Progenitor cell of endocrine pancreas (in vitro differentiated cells): ENCODE data around the gene LCORL. TPM values are rescaled to one million over a fixed set of nuclear protein-coding genes. Genes with fewer than 3 reads are reported as not detected.

ENCODE experiments used
- DNase-seq: peaks from one replicate; pipeline ENCODE4 v3.0.0; 2021; ENCODE audit warnings: low spot score; ENCODE audit not compliant: unreplicated experiment
- H3K27ac Mint-ChIP-seq: 2 replicates; pipeline ENCODE4 v1.8.0; 2021; ENCODE audit warnings: mild to moderate bottlenecking, moderate library complexity, mixed read lengths
- H3K27me3 Mint-ChIP-seq: 2 replicates; pipeline ENCODE4 v1.8.0; 2021; ENCODE audit warnings: mixed read lengths
- H3K36me3 Mint-ChIP-seq: 2 replicates; pipeline ENCODE4 v1.8.0; 2022; ENCODE audit warnings: mixed read lengths; ENCODE audit not compliant: insufficient read depth
- H3K4me1 Mint-ChIP-seq: 2 replicates; pipeline ENCODE4 v1.8.0; 2021; ENCODE audit warnings: low read depth, mixed read lengths
- H3K4me3 Mint-ChIP-seq: 2 replicates; pipeline ENCODE4 v1.8.0; 2021; ENCODE audit warnings: low read depth, mild to moderate bottlenecking, moderate library complexity, mixed read lengths
- H3K9me3 Mint-ChIP-seq: 2 replicates; pipeline ENCODE4 v1.8.0; 2021; ENCODE audit warnings: low read depth, mixed read lengths
- total RNA-seq: library from RNA; stranded (reverse); gene quantifications from 2 replicates; pipeline ENCODE4 v1.2.1, GENCODE V29; 2021
- TF ChIP-seq, protein P1 (sequence below): fragments of 200-600 bp; sonication (generic); IDR thresholded peaks from one replicate; pipeline ENCODE4 v1.5.0; 2021; ENCODE audit warnings: antibody characterized with exemption, mild to moderate bottlenecking; ENCODE audit not compliant: unreplicated experiment

LCORL gene
- total RNA-seq, 1 donor from 2014 or later, result 22.3 TPM

- Mint-ChIP-seq H3K4me3 (no peak overlapping the region), H3K27ac (no peak overlapping the region), H3K4me1 (no peaks in the 10 kb centered on the region), H3K9me3 (no peaks in the 10 kb centered on the region), H3K36me3 (no peaks in the 10 kb centered on the region), H3K27me3 (peaks cover 8% of the 10 kb centered on the region)
- no peak for DNase-seq
- TF ChIP-seq, protein P1, sequence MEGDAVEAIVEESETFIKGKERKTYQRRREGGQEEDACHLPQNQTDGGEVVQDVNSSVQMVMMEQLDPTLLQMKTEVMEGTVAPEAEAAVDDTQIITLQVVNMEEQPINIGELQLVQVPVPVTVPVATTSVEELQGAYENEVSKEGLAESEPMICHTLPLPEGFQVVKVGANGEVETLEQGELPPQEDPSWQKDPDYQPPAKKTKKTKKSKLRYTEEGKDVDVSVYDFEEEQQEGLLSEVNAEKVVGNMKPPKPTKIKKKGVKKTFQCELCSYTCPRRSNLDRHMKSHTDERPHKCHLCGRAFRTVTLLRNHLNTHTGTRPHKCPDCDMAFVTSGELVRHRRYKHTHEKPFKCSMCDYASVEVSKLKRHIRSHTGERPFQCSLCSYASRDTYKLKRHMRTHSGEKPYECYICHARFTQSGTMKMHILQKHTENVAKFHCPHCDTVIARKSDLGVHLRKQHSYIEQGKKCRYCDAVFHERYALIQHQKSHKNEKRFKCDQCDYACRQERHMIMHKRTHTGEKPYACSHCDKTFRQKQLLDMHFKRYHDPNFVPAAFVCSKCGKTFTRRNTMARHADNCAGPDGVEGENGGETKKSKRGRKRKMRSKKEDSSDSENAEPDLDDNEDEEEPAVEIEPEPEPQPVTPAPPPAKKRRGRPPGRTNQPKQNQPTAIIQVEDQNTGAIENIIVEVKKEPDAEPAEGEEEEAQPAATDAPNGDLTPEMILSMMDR, result no peak
These were observed 34.5 kb upstream of the LCORL start for GRCh38 chr4:18056030-18056429.

DNA sequence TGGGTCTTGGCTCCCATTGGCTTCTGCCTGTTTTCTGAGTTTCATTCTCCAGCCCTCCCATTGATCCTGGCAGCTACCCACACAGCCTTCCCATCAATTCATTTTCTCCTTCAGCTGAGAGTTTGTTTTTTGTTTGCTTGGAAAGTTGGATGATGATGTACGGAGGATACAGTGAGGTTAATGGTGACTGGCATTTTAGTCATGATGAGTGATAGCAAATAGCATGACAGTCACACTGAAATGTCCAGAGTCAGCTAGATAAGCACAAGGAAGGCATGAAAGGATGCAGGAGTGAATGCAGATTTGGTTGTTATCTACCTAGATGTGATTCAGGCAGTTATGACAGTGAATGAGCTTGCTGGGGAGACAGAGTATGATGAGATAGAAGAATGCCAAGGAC lies 30.6 kb upstream of the LCORL start:
- H3K27me3 Mint-ChIP-seq, result peaks cover 8% of the 10 kb centered on the region
- H3K4me3 Mint-ChIP-seq, result no peak overlapping the region
- TF ChIP-seq, protein P1, result no peak
- no peaks in the 10 kb centered on the region for H3K4me1 Mint-ChIP-seq
- H3K27ac Mint-ChIP-seq, result no peak overlapping the region
- H3K9me3 Mint-ChIP-seq, result no peaks in the 10 kb centered on the region
- no peak for DNase-seq
- no peaks in the 10 kb centered on the region for H3K36me3 Mint-ChIP-seq

DNA sequence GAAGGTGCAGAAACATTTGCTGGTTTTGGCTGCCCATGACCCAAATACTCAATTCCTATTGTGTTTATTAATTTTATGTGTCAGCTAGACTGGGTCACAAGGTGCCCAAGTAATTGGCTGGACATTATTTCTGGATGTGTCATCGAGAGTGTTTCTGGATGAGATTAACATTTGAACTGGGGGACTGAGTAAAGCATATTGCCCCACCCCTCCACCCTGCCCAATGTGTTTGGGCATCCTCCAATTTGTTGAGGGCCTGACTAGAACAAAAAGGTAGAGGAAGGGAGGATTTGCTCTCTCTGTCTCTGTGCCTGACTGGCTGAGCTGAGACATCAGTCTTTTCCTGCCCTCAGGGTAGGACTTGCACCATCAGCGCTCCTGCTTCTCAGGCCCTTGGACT lies 29.7 kb upstream of the LCORL start:
- Mint-ChIP-seq H3K9me3 (no peaks in the 10 kb centered on the region), H3K36me3 (no peaks in the 10 kb centered on the region), H3K4me3 (no peak overlapping the region), H3K27me3 (peaks cover 8% of the 10 kb centered on the region), H3K27ac (no peak overlapping the region), H3K4me1 (no peaks in the 10 kb centered on the region)
- TF ChIP-seq, protein P1, result no peak
- DNase-seq, result no peak

- DNase-seq, result no peak
- Mint-ChIP-seq H3K4me3 (no peak overlapping the region), H3K9me3 (no peaks in the 10 kb centered on the region), H3K27me3 (peaks cover 8% of the 10 kb centered on the region), H3K4me1 (no peaks in the 10 kb centered on the region), H3K27ac (no peak overlapping the region), H3K36me3 (no peaks in the 10 kb centered on the region)
- TF ChIP-seq, protein P1, result no peak
These were observed 28.9 kb upstream of the LCORL start for GRCh38 chr4:18050448-18050847.

GRCh38 chr4:18049446-18049845 lies 27.9 kb upstream of the LCORL start:
- Mint-ChIP-seq H3K4me3 (no peak overlapping the region), H3K9me3 (no peaks in the 10 kb centered on the region), H3K4me1 (no peaks in the 10 kb centered on the region), H3K27ac (no peak overlapping the region), H3K36me3 (no peaks in the 10 kb centered on the region), H3K27me3 (peaks cover 5% of the 10 kb centered on the region)
- DNase-seq, result no peak
- TF ChIP-seq, protein P1, result no peak

DNA sequence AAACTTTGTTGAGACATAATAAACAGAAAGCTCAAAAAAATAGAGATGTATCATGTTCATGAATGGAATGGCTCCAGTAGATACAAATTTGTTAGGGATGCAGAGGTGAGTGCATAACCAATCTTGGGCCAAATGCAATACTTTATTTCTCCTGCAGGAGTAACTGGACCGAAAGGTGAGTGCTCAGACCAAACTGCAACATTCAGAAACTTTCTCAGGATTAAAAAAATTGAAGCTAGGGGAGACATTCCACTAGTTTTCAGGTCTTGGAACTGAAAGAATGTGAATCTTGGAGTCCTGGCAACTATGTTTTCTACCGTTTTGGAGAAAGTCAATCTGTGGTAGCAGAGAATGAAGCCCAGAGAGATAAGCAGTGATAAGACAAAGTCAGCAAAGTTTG lies 21.2 kb upstream of the LCORL start:
- no peaks in the 10 kb centered on the region for H3K27me3 Mint-ChIP-seq
- no peak overlapping the region for H3K4me3 Mint-ChIP-seq
- peaks cover 3% of the 10 kb centered on the region for H3K4me1 Mint-ChIP-seq
- TF ChIP-seq, protein P1, result peak; percentile 37
- DNase-seq, result no peak
- no peaks in the 10 kb centered on the region for H3K36me3 Mint-ChIP-seq
- H3K27ac Mint-ChIP-seq, result no peak overlapping the region
- no peaks in the 10 kb centered on the region for H3K9me3 Mint-ChIP-seq
